GM12801 (cell line): ENCODE measurements around the gene B2M.

ENCODE experiments used
- CTCF ChIP-seq: IDR thresholded peaks from one replicate; pipeline ENCODE4 v1.5.1; 2011; ENCODE audit warnings: control low read depth; ENCODE audit not compliant: insufficient read length; ENCODE audit errors: extremely low read depth

The B2M gene

GRCh38 chr15:44710236-44711095, 851 bp upstream of the B2M start:
- no peak for TF ChIP-seq CTCF

- TF ChIP-seq CTCF: no peak
Measured at GRCh38 chr15:44711743-44712345, 527 bp downstream of the B2M start.

GRCh38 chr15:44712346-44713005, 1.2 kb downstream of the B2M start:
- TF ChIP-seq CTCF: no peak

- no peak for TF ChIP-seq CTCF
Measured at GRCh38 chr15:44713006-44713966, 2.0 kb downstream of the B2M start.

GRCh38 chr15:44715142-44715796, 4.0 kb downstream of the B2M start:
- TF ChIP-seq CTCF: no peak

GRCh38 chr15:44715797-44716334, 4.5 kb downstream of the B2M start:
- no peak for TF ChIP-seq CTCF
